ENCODE data around the gene NFKB1.
"Not testable (repeated sequence)": the region's sequence is repeated elsewhere in the genome, so short reads cannot be mapped to it uniquely, and the experiment has no call there.

Gene NFKB1

GRCh38 chr4:102598762-102599374, 97.7 kb downstream of the NFKB1 start:
- DNase-seq = no peak

GRCh38 chr4:102599455-102599854, 98.3 kb downstream of the NFKB1 start:
- no peak for DNase-seq

- no peak for DNase-seq
Measured at GRCh38 chr4:102599886-102600285, 98.7 kb downstream of the NFKB1 start.

GRCh38 chr4:102600689-102601088, 99.5 kb downstream of the NFKB1 start:
- no peak for DNase-seq

- no peak for DNase-seq
Measured at GRCh38 chr4:102601586-102602227, 100.5 kb downstream of the NFKB1 start.

- DNase-seq = no peak
Measured at GRCh38 chr4:102604222-102604940, 103.2 kb downstream of the NFKB1 start.

GRCh38 chr4:102606261-102606660, 105.1 kb downstream of the NFKB1 start:
- no peak for DNase-seq

GRCh38 chr4:102606846-102607450, 105.8 kb downstream of the NFKB1 start:
- DNase-seq = peak in 5 of 51 donors; percentile 3 to 33 (median 15)

- no peak for DNase-seq
Measured at GRCh38 chr4:102608190-102608589, 107.0 kb downstream of the NFKB1 start.

GRCh38 chr4:102610007-102610406, 108.8 kb downstream of the NFKB1 start:
- peak in 1 of 51 donors; percentile 4 for DNase-seq

GRCh38 chr4:102610476-102610875, 109.3 kb downstream of the NFKB1 start:
- DNase-seq = no peak

GRCh38 chr4:102612210-102612609, 111.1 kb downstream of the NFKB1 start:
- DNase-seq = no peak

GRCh38 chr4:102612824-102613366, 111.7 kb downstream of the NFKB1 start:
- DNase-seq = no peak

- no peak for DNase-seq
Measured at GRCh38 chr4:102614801-102615200, 113.6 kb downstream of the NFKB1 start.

- no peak for DNase-seq
Measured at GRCh38 chr4:102616636-102617035, 115.5 kb downstream of the NFKB1 start.

- DNase-seq = not testable (repeated sequence)
Measured at GRCh38 chr4:102619021-102619420, 117.9 kb downstream of the NFKB1 start.

- DNase-seq = peak in 1 of 51 donors; percentile 61
Measured at GRCh38 chr4:102619776-102620631, 118.8 kb downstream of the NFKB1 start.

- peak in 15 of 51 donors; percentile 5 to 75 (median 26) for DNase-seq
Measured at GRCh38 chr4:102620697-102621497, 119.7 kb downstream of the NFKB1 start.

GRCh38 chr4:102623622-102624021, 122.5 kb downstream of the NFKB1 start:
- peak in 8 of 51 donors; percentile 3 to 24 (median 14) for DNase-seq

- no peak for DNase-seq
Measured at GRCh38 chr4:102624505-102624904, 123.3 kb downstream of the NFKB1 start.

All from hypothalamus (tissue), 51 donors.